ENCODE results near the gene S100A14.
A peak's percentile ranks its signal among the peaks of the same experiment; 100 is the strongest.

The S100A14 gene

GRCh38 chr1:153631047-153632022, 15.2 kb upstream of the S100A14 start:
- H3K4me3 ChIP-seq (ENCODE audit: low read length): no peak overlapping the region
- TF ChIP-seq CTCF (conservative IDR thresholded peaks at IDR 0.05; ENCODE audit: low read length): no peak
- no peak for DNase-seq (ENCODE audit: low read depth)

- no peak for TF ChIP-seq CTCF (conservative IDR thresholded peaks at IDR 0.05; ENCODE audit: low read length)
- H3K4me3 ChIP-seq (ENCODE audit: low read length): no peak overlapping the region
- no peak for DNase-seq (ENCODE audit: low read depth)
These were observed 14.3 kb upstream of the S100A14 start for GRCh38 chr1:153630384-153630783.

- no peak for DNase-seq (ENCODE audit: low read depth)
- H3K4me3 ChIP-seq (ENCODE audit: low read length): no peak overlapping the region
- TF ChIP-seq CTCF (conservative IDR thresholded peaks at IDR 0.05; ENCODE audit: low read length): no peak
These were observed 13.8 kb upstream of the S100A14 start for GRCh38 chr1:153629971-153630370.

GRCh38 chr1:153629343-153629665, 13.2 kb upstream of the S100A14 start:
- no peak overlapping the region for H3K4me3 ChIP-seq (ENCODE audit: low read length)
- no peak for DNase-seq (ENCODE audit: low read depth)
- no peak for TF ChIP-seq CTCF (conservative IDR thresholded peaks at IDR 0.05; ENCODE audit: low read length)

- H3K4me3 ChIP-seq (ENCODE audit: low read length): no peak overlapping the region
- no peak for DNase-seq (ENCODE audit: low read depth)
- no peak for TF ChIP-seq CTCF (conservative IDR thresholded peaks at IDR 0.05; ENCODE audit: low read length)
These were observed 12.7 kb upstream of the S100A14 start for GRCh38 chr1:153628638-153629342.

GRCh38 chr1:153627715-153628626, 11.8 kb upstream of the S100A14 start, which contains the start of gene S100A1:
Gene S100A1, plus strand, starts transcription at chr1:153628434. Its CDS starts 2,088 bp downstream, at chr1:153630522.
- peak; percentile 61; the same call in 1 of the 2 replicates for TF ChIP-seq CTCF (conservative IDR thresholded peaks at IDR 0.05; ENCODE audit: low read length)
- H3K4me3 ChIP-seq (ENCODE audit: low read length): peak within 1 kb of the TSS; percentile 85
- DNase-seq (ENCODE audit: low read depth): no peak
